Stimulated activated CD4-positive, alpha-beta T cell treated with anti-CD3 and anti-CD28 coated beads, Interleukin-2, amount 100 ng/mL, for 48 hours (primary cell): Measurements from ENCODE around the gene SLC22A7.
"Not testable (repeated sequence)": the region's sequence is repeated elsewhere in the genome, so short reads cannot be mapped to it uniquely, and the experiment has no call there.

Experiments
- DNase-seq, 2 donors: peaks; one replicate each; pipeline ENCODE4 v3.0.0-alpha.2; 2020

Gene SLC22A7

DNA sequence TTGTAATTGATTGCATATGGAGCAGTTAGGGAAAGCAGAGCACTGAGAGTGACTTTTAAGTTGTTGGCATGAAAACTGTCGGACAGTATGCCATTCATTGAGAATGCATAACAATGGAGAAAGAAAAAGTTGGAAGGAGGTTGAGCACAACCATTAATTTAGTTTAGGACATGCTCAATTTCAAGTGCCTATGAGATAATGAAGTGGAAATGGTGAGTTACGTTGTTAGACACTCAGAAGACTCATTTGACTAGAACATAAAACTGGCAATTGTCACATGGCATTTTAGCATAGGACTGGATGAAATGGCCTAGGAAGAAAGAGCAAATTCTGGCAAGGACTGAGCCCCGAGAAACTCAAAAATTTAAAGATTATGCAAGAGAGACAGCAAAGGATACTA is 49.4 kb downstream of the SLC22A7 start:
- no peak for DNase-seq

- not testable (repeated sequence) for DNase-seq
These were observed 53.9 kb downstream of the SLC22A7 start for GRCh38 chr6:43351951-43352350.
